WTC11 (cell line): ENCODE measurements around the gene LAPTM5. TPM values are rescaled to one million over a fixed set of nuclear protein-coding genes. Genes with fewer than 3 reads are reported as not detected.

Experiments used
- ATAC-seq: fragments of 200-7000 bp; cut with Tn5 transposase; 2 replicates; pipeline ENCODE4 v1.10.0; 2021; ENCODE audit warnings: mild to moderate bottlenecking, moderate library complexity
- CTCF ChIA-PET: fragments of 300-600 bp; sonication (Branson Sonifier 250); formaldehyde crosslinking; loops from one replicate; lab custom pipeline; 2021; ENCODE audit warnings: antibody characterized with exemption; lab: Charles Lee
- POLR2A ChIA-PET: fragments of 350-600 bp; sonication (Branson Sonifier 250); formaldehyde crosslinking; loops from one replicate; lab custom pipeline; 2021; ENCODE audit warnings: antibody characterized with exemption; lab: Charles Lee
- DNase-seq: peaks from one replicate; pipeline ENCODE4 v3.0.0; 2021; ENCODE audit warnings: low spot score
- H3K27ac Mint-ChIP-seq: 2 replicates; pipeline ENCODE4 v1.8.0; 2021; ENCODE audit warnings: mixed read lengths
- H3K27me3 Mint-ChIP-seq: 2 replicates; pipeline ENCODE4 v1.8.0; 2021; ENCODE audit warnings: low read depth, mild to moderate bottlenecking, moderate library complexity, mixed read lengths
- H3K36me3 Mint-ChIP-seq: 2 replicates; pipeline ENCODE4 v1.8.0; 2021; ENCODE audit warnings: mixed read lengths
- H3K4me1 Mint-ChIP-seq: 2 replicates; pipeline ENCODE4 v1.8.0; 2022; ENCODE audit warnings: mixed read lengths
- H3K4me3 Mint-ChIP-seq: 2 replicates; pipeline ENCODE4 v1.8.0; 2021; ENCODE audit warnings: mild to moderate bottlenecking, moderate library complexity, mixed read lengths
- H3K9me3 Mint-ChIP-seq: 2 replicates; pipeline ENCODE4 v1.8.0; 2021; ENCODE audit warnings: mixed read lengths
- CREB1 ChIP-seq: sonication (generic); formaldehyde crosslinking; IDR thresholded peaks from 2 replicates; pipeline ENCODE4 v1.8.0; 2023; ENCODE audit warnings: mild to moderate bottlenecking, missing genetic modification reagents
- EMX1 ChIP-seq: fragments of 250-450 bp; sonication (Bioruptor Pico); IDR thresholded peaks from 2 replicates; pipeline ENCODE4 v1.8.0; 2021; ENCODE audit warnings: mild to moderate bottlenecking
- ESRRA ChIP-seq: sonication (generic); formaldehyde crosslinking; IDR thresholded peaks from 2 replicates; pipeline ENCODE4 v1.8.1; 2022; ENCODE audit warnings: mild to moderate bottlenecking, missing genetic modification reagents, borderline replicate concordance
- FOXJ3 ChIP-seq: sonication (generic); formaldehyde crosslinking; IDR thresholded peaks from 2 replicates; pipeline ENCODE4 v1.9.0; 2021; ENCODE audit warnings: missing genetic modification reagents, mild to moderate bottlenecking, borderline replicate concordance
- FOXK1 ChIP-seq: sonication (generic); formaldehyde crosslinking; IDR thresholded peaks from 2 replicates; pipeline ENCODE4 v1.8.0; 2022; ENCODE audit warnings: mild to moderate bottlenecking, moderate library complexity, missing genetic modification reagents
- GRHL2 ChIP-seq: fragments of 250-450 bp; sonication (Bioruptor Pico); IDR thresholded peaks from 2 replicates; pipeline ENCODE4 v1.8.0; 2022; ENCODE audit warnings: mild to moderate bottlenecking, moderate library complexity; ENCODE audit not compliant: insufficient replicate concordance, severe bottlenecking
- HMGA2 ChIP-seq: fragments of 250-450 bp; sonication (Bioruptor Pico); IDR thresholded peaks from 2 replicates; pipeline ENCODE4 v1.4.0; 2021; ENCODE audit warnings: mild to moderate bottlenecking, moderate library complexity
- MYBL2 ChIP-seq: sonication (generic); formaldehyde crosslinking; IDR thresholded peaks from 2 replicates; pipeline ENCODE4 v1.8.1; 2023; ENCODE audit warnings: mild to moderate bottlenecking, moderate library complexity, missing genetic modification reagents
- NR1H2 ChIP-seq: sonication (generic); formaldehyde crosslinking; IDR thresholded peaks from 2 replicates; pipeline ENCODE4 v1.9.0; 2021; ENCODE audit warnings: mild to moderate bottlenecking, moderate library complexity, missing genetic modification reagents
- OVOL2 ChIP-seq: fragments of 250-450 bp; sonication (Bioruptor Pico); IDR thresholded peaks from 2 replicates; pipeline ENCODE4 v1.9.0; 2021; ENCODE audit warnings: mild to moderate bottlenecking, borderline replicate concordance
- RELA ChIP-seq: sonication (generic); formaldehyde crosslinking; IDR thresholded peaks from 2 replicates; pipeline ENCODE4 v1.8.1; 2022; ENCODE audit warnings: missing genetic modification reagents, mild to moderate bottlenecking, borderline replicate concordance
- SMAD3 ChIP-seq: sonication (generic); formaldehyde crosslinking; IDR thresholded peaks from 2 replicates; pipeline ENCODE4 v1.8.0; 2022; ENCODE audit warnings: missing genetic modification reagents, mild to moderate bottlenecking, borderline replicate concordance
- SOX15 ChIP-seq: fragments of 250-450 bp; sonication (Bioruptor Pico); IDR thresholded peaks from 2 replicates; pipeline ENCODE4 v1.9.0; 2021; ENCODE audit warnings: mild to moderate bottlenecking
- ZNF263 ChIP-seq: sonication (generic); formaldehyde crosslinking; IDR thresholded peaks from 2 replicates; pipeline ENCODE4 v1.8.1; 2022; ENCODE audit warnings: low read depth, mild to moderate bottlenecking, moderate library complexity, missing genetic modification reagents
- ZNF423 ChIP-seq: fragments of 250-450 bp; sonication (Bioruptor Pico); IDR thresholded peaks from 2 replicates; pipeline ENCODE4 v2.1.2; 2022; ENCODE audit warnings: mild to moderate bottlenecking, moderate library complexity
- total RNA-seq: library from RNA; stranded (reverse); gene quantifications from 3 replicates; pipeline ENCODE4 v1.2.3, GENCODE V29; 2021
- TF ChIP-seq, protein P1 (sequence below): fragments of 250-450 bp; sonication (Bioruptor Pico); IDR thresholded peaks from 2 replicates; pipeline ENCODE4 v1.9.0; 2021; ENCODE audit warnings: mild to moderate bottlenecking, borderline replicate concordance
- TF ChIP-seq, protein P2 (sequence below): fragments of 250-450 bp; sonication (Bioruptor Pico); IDR thresholded peaks from 2 replicates; pipeline ENCODE4 v1.9.0; 2021; ENCODE audit warnings: moderate library complexity, mild to moderate bottlenecking, inconsistent platforms, borderline replicate concordance
- TF ChIP-seq, protein P3 (sequence below): sonication (generic); formaldehyde crosslinking; IDR thresholded peaks from 2 replicates; pipeline ENCODE4 v1.8.0; 2022; ENCODE audit warnings: mild to moderate bottlenecking, missing genetic modification reagents
- TF ChIP-seq, protein P4 (sequence below): sonication (generic); formaldehyde crosslinking; IDR thresholded peaks from 2 replicates; pipeline ENCODE4 v1.8.1; 2023; ENCODE audit warnings: mild to moderate bottlenecking, moderate library complexity, missing genetic modification reagents
- TF ChIP-seq, protein P5 (sequence below): sonication (generic); formaldehyde crosslinking; IDR thresholded peaks from 2 replicates; pipeline ENCODE4 v1.8.1; 2022; ENCODE audit warnings: low read depth, missing genetic modification reagents, borderline replicate concordance
- TF ChIP-seq, protein P6 (sequence below): sonication (generic); formaldehyde crosslinking; IDR thresholded peaks from 2 replicates; pipeline ENCODE4 v1.8.0; 2023; ENCODE audit warnings: missing genetic modification reagents

Gene LAPTM5
- total RNA-seq, 1 experiment from 2014 or later, result 1.3 TPM

DNA sequence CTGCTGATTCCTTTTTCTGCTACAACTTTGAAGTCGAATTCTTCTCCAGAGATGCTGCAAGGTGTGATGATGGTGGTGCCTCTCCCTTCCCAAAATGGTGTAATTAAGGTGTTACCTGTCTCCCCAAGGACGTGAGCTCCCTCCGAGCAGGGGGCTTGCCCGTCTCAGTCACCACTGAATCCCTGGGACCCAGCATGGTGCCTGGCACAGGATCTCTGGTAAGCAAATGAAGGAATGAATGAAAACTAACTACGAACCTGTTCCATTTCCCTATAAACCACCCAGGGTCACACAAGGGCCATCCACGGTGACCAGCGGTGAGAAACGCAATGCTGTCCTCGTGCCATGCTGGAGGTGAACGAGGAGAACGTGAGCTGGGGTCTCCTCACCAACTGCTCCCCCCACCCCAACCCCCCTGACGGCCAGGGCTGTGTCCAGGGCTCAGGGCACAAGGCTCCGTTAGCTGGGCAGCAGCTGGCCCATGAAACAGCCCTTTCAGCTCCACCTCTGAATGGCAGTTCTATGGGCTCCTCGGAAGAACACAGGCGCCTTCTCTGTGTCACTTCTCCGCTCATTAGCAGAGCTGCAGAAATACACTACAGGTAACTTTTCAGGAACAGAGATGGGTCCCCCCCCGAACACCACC lies 32.0 kb downstream of the LAPTM5 start:
- no peak overlapping the region for H3K4me3 Mint-ChIP-seq
- no peaks in the 10 kb centered on the region for H3K36me3 Mint-ChIP-seq
- H3K27ac Mint-ChIP-seq, result no peak overlapping the region
- CTCF ChIA-PET, result interaction anchor here (0.7 to 6.7 kb wide), 6 partner anchors 53 to 770 kb away, joined by 3 to 89 read pairs (median 4); no protein-coding TSS in a partner anchor
- DNase-seq (no peak), ATAC-seq (no peak)
- H3K4me1 Mint-ChIP-seq, result peaks cover 21% of the 10 kb centered on the region
- H3K27me3 Mint-ChIP-seq, result no peaks in the 10 kb centered on the region
- POLR2A ChIA-PET, result no interaction called here
- no peaks in the 10 kb centered on the region for H3K9me3 Mint-ChIP-seq
- no peak for TF ChIP-seq CREB1 (CRISPR knock-in tag)

DNA sequence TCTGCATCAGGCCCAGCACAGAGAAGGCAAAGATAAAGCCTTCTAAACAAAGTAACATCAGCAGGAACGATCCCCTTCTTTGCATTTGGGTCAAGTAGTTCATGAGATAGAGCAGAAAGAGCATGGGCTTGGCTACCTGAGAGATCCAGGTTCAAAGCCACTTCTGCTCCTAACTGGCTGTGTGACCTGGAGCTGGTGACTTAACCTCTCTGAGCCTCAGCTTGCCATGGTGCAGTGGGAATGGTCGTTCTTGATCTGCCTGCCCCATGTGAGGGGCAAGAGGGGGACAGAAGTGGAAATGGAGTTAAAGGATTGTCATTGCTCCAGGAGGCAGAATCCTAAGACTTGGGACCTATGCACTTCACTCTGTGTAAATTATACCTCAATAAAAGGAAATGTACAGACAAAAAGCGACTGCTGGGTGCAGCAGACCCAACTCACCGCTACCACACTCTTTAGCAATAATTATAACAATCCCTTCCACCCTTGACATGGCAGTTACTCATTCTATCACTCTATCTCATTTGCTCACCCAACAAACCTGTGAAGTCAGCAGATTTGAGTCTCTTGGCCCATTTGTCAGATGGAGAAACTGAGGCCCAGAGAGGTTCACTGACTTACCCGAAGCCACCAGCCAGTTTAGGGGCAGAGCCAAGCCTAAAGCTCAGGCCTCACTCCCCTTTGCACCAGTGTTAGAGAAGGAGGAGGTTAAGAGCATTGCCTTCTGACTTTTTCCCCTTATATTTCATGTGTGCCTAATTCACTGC lies 32.7 kb downstream of the LAPTM5 start:
- TF ChIP-seq OVOL2 (CRISPR knock-in tag) (no peak), HMGA2 (CRISPR knock-in tag) (no peak), FOXK1 (CRISPR knock-in tag) (no peak), RELA (CRISPR knock-in tag) (no peak), NR1H2 (no peak), SMAD3 (CRISPR knock-in tag) (no peak), MYBL2 (CRISPR knock-in tag) (no peak), EMX1 (CRISPR knock-in tag) (no peak), ZNF263 (no peak)
- TF ChIP-seq, protein P1, sequence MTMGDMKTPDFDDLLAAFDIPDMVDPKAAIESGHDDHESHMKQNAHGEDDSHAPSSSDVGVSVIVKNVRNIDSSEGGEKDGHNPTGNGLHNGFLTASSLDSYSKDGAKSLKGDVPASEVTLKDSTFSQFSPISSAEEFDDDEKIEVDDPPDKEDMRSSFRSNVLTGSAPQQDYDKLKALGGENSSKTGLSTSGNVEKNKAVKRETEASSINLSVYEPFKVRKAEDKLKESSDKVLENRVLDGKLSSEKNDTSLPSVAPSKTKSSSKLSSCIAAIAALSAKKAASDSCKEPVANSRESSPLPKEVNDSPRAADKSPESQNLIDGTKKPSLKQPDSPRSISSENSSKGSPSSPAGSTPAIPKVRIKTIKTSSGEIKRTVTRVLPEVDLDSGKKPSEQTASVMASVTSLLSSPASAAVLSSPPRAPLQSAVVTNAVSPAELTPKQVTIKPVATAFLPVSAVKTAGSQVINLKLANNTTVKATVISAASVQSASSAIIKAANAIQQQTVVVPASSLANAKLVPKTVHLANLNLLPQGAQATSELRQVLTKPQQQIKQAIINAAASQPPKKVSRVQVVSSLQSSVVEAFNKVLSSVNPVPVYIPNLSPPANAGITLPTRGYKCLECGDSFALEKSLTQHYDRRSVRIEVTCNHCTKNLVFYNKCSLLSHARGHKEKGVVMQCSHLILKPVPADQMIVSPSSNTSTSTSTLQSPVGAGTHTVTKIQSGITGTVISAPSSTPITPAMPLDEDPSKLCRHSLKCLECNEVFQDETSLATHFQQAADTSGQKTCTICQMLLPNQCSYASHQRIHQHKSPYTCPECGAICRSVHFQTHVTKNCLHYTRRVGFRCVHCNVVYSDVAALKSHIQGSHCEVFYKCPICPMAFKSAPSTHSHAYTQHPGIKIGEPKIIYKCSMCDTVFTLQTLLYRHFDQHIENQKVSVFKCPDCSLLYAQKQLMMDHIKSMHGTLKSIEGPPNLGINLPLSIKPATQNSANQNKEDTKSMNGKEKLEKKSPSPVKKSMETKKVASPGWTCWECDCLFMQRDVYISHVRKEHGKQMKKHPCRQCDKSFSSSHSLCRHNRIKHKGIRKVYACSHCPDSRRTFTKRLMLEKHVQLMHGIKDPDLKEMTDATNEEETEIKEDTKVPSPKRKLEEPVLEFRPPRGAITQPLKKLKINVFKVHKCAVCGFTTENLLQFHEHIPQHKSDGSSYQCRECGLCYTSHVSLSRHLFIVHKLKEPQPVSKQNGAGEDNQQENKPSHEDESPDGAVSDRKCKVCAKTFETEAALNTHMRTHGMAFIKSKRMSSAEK, result no peak
- TF ChIP-seq, protein P2, sequence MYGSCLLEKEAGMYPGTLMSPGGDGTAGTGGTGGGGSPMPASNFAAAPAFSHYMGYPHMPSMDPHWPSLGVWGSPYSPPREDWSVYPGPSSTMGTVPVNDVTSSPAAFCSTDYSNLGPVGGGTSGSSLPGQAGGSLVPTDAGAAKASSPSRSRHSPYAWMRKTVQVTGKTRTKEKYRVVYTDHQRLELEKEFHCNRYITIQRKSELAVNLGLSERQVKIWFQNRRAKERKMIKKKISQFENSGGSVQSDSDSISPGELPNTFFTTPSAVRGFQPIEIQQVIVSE (CRISPR knock-in tag), result no peak
- TF ChIP-seq, protein P3, sequence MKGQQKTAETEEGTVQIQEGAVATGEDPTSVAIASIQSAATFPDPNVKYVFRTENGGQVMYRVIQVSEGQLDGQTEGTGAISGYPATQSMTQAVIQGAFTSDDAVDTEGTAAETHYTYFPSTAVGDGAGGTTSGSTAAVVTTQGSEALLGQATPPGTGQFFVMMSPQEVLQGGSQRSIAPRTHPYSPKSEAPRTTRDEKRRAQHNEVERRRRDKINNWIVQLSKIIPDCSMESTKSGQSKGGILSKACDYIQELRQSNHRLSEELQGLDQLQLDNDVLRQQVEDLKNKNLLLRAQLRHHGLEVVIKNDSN (CRISPR knock-in tag), result no peak
- TF ChIP-seq, all 79 proteins: peak for 0
- POLR2A ChIA-PET, result no interaction called here
- no peak overlapping the region for H3K27ac Mint-ChIP-seq
- no peak for DNase-seq
- ATAC-seq, result no peak
- no peaks in the 10 kb centered on the region for H3K27me3 Mint-ChIP-seq
- H3K4me1 Mint-ChIP-seq, result peaks cover 20% of the 10 kb centered on the region
- no peaks in the 10 kb centered on the region for H3K36me3 Mint-ChIP-seq
- H3K4me3 Mint-ChIP-seq, result no peak overlapping the region
- CTCF ChIA-PET, result interaction anchor here (0.6 to 6.7 kb wide), 13 partner anchors 8 to 368 kb away, joined by 3 to 89 read pairs (median 4); no protein-coding TSS in a partner anchor
- H3K9me3 Mint-ChIP-seq, result no peaks in the 10 kb centered on the region

DNA sequence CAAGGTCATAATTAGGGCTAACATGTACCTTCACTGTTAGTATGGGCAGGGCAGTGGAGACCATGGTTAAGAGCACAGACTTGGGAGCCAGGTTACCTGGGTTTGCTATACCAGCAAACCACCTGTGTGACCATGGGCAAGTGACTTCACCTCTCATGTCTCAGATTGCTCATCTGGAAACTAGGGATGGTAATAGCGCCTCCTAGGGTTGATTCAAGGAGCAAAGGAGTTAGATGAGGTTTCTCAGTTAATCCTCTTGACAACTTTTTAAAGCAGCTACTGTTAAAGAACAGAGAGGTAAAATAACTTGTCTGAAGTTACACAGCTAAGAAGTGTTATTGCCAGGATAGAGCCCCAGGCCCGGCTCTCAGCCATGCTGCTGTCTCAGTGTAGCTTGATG lies 33.4 kb downstream of the LAPTM5 start:
- POLR2A ChIA-PET, result no interaction called here
- CTCF ChIA-PET, result interaction anchor here (0.6 to 6.7 kb wide), 14 partner anchors 9 to 368 kb away, joined by 3 to 89 read pairs (median 4); no protein-coding TSS in a partner anchor
- Mint-ChIP-seq H3K36me3 (no peaks in the 10 kb centered on the region), H3K4me3 (no peak overlapping the region), H3K9me3 (no peaks in the 10 kb centered on the region), H3K27me3 (no peaks in the 10 kb centered on the region), H3K27ac (peak overlapping the region; percentile 79), H3K4me1 (peaks cover 20% of the 10 kb centered on the region)
- DNase-seq, result no peak
- ATAC-seq, result no peak
- no peak for TF ChIP-seq ESRRA (CRISPR knock-in tag)
- TF ChIP-seq ZNF423 (CRISPR knock-in tag), result no peak
- TF ChIP-seq, protein P4, sequence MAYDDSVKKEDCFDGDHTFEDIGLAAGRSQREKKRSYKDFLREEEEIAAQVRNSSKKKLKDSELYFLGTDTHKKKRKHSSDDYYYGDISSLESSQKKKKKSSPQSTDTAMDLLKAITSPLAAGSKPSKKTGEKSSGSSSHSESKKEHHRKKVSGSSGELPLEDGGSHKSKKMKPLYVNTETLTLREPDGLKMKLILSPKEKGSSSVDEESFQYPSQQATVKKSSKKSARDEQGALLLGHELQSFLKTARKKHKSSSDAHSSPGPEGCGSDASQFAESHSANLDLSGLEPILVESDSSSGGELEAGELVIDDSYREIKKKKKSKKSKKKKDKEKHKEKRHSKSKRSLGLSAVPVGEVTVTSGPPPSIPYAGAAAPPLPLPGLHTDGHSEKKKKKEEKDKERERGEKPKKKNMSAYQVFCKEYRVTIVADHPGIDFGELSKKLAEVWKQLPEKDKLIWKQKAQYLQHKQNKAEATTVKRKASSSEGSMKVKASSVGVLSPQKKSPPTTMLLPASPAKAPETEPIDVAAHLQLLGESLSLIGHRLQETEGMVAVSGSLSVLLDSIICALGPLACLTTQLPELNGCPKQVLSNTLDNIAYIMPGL, result no peak
- TF ChIP-seq SOX15 (CRISPR knock-in tag), result no peak
- no peak for TF ChIP-seq GRHL2 (CRISPR knock-in tag)
- TF ChIP-seq, protein P5, sequence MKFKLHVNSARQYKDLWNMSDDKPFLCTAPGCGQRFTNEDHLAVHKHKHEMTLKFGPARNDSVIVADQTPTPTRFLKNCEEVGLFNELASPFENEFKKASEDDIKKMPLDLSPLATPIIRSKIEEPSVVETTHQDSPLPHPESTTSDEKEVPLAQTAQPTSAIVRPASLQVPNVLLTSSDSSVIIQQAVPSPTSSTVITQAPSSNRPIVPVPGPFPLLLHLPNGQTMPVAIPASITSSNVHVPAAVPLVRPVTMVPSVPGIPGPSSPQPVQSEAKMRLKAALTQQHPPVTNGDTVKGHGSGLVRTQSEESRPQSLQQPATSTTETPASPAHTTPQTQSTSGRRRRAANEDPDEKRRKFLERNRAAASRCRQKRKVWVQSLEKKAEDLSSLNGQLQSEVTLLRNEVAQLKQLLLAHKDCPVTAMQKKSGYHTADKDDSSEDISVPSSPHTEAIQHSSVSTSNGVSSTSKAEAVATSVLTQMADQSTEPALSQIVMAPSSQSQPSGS (CRISPR knock-in tag), result no peak
- TF ChIP-seq, protein P6, sequence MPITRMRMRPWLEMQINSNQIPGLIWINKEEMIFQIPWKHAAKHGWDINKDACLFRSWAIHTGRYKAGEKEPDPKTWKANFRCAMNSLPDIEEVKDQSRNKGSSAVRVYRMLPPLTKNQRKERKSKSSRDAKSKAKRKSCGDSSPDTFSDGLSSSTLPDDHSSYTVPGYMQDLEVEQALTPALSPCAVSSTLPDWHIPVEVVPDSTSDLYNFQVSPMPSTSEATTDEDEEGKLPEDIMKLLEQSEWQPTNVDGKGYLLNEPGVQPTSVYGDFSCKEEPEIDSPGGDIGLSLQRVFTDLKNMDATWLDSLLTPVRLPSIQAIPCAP, result no peak
- TF ChIP-seq FOXJ3 (CRISPR knock-in tag), result no peak
